ENCODE data around the gene EFHD2.
"Not testable (repeated sequence)": the region's sequence is repeated elsewhere in the genome, so short reads cannot be mapped to it uniquely, and the experiment has no call there.

Gene EFHD2

GRCh38 chr1:15370268-15370667 is 39.4 kb upstream of the EFHD2 start:
- H3K27ac ChIP-seq = no peak overlapping the region
- ChIA-PET POLR2A (ENCODE audit: low non-redundant PET) (no interaction called here), CTCF (interaction anchor here (1.2 kb wide), 1 partner anchor 47 kb away, joined by 3 read pairs; no protein-coding TSS in a partner anchor)
- no peak for DNase-seq (ENCODE audit: low spot score)
- no peak for TF ChIP-seq CTCF (conservative IDR thresholded peaks at IDR 0.05; ENCODE audit: low read depth)

- no peak for DNase-seq (ENCODE audit: low spot score)
- POLR2A ChIA-PET (ENCODE audit: low non-redundant PET) = no interaction called here
- H3K27ac ChIP-seq = no peak overlapping the region
- CTCF ChIA-PET = interaction anchor here (1.2 kb wide), 1 partner anchor 48 kb away, joined by 3 read pairs; no protein-coding TSS in a partner anchor
- TF ChIP-seq CTCF (conservative IDR thresholded peaks at IDR 0.05; ENCODE audit: low read depth) = no peak
Measured at GRCh38 chr1:15370781-15371520, 38.7 kb upstream of the EFHD2 start.

- no peak for TF ChIP-seq CTCF (conservative IDR thresholded peaks at IDR 0.05; ENCODE audit: low read depth)
- ChIA-PET POLR2A (ENCODE audit: low non-redundant PET) (no interaction called here), CTCF (no interaction called here)
- DNase-seq (ENCODE audit: low spot score) = no peak
- H3K27ac ChIP-seq = no peak overlapping the region
Measured at GRCh38 chr1:15371610-15372545, 37.8 kb upstream of the EFHD2 start.

- ChIA-PET POLR2A (ENCODE audit: low non-redundant PET) (no interaction called here), CTCF (no interaction called here)
Measured at GRCh38 chr1:15378729-15379128, 31.0 kb upstream of the EFHD2 start.

GRCh38 chr1:15379151-15379550 is 30.5 kb upstream of the EFHD2 start:
- CTCF ChIA-PET; H3K27ac ChIP-seq; DNase-seq (ENCODE audit: low spot score); POLR2A ChIA-PET (ENCODE audit: low non-redundant PET): not testable (repeated sequence)

More at GRCh38 chr1:15378729-15379128, 31.0 kb upstream of the EFHD2 start:
- no peak for DNase-seq (ENCODE audit: low spot score)
- TF ChIP-seq CTCF (conservative IDR thresholded peaks at IDR 0.05; ENCODE audit: low read depth) = no peak
- H3K27ac ChIP-seq = no peak overlapping the region

- POLR2A ChIA-PET (ENCODE audit: low non-redundant PET) = no interaction called here
- CTCF ChIA-PET = no interaction called here
- H3K27ac ChIP-seq = no peak overlapping the region
Measured at GRCh38 chr1:15380601-15381508, 28.8 kb upstream of the EFHD2 start.

More at GRCh38 chr1:15380601-15381508, 28.8 kb upstream of the EFHD2 start:
- no peak for TF ChIP-seq CTCF (conservative IDR thresholded peaks at IDR 0.05; ENCODE audit: low read depth)
- DNase-seq (ENCODE audit: low spot score) = no peak
